Ramos (cell line): ENCODE data around the gene MYO9A.

Experiments
- in situ Hi-C: fragments of 300-500 bp; cut with MboI; formaldehyde crosslinking; loops from one replicate; pipeline ENCODE4 v1.14.3; 2022; ENCODE audit warnings: low sequenced_read_pairs; ENCODE audit not compliant: unreplicated experiment

MYO9A gene

GRCh38 chr15:71798641-71799040, 319.3 kb downstream of the MYO9A start:
- in situ Hi-C loops = no loop called here

DNA sequence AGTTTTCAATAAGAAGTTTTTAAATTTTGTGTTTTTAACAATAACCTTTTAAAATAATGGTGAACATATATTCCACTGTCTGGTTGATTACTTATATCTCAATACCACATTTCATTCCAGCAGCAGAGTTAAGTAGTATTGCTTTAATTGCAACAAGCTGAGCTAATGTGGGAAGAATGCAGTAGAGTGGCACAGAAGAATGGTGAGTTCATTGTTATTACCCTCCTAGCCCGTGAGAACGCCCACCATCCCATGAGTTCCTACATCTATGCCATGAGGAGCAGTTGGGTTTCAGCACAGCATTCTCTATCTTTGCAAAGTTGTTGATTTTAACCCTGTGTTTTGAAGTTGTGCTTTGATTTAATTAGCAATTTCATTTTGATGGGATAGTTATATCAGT, 325.4 kb downstream of the MYO9A start:
- in situ Hi-C loops = no loop called here

- in situ Hi-C loops = no loop called here
Measured at GRCh38 chr15:71791975-71792374, 326.0 kb downstream of the MYO9A start.

- in situ Hi-C loops = no loop called here
Measured at GRCh38 chr15:71790081-71790480, 327.9 kb downstream of the MYO9A start.

DNA sequence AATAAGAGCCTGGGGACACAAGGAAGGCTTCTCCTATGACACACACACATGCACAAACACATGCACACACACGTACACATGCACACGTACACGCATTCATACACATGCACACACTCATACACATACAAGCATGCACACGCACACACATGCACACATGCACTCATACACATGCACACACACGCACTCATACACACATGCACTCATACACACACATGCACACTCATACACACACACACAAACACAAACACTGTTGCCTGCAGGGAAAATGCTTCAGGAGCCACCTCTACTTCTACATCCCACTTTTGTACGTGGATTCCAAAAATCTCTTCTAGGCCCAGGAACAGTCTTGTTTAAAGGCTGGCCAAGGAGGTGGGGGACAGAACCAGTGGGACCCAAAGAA, 328.3 kb downstream of the MYO9A start:
- in situ Hi-C loops = loop anchor here (10.0 kb wide), 1 partner anchor 365 kb away; no protein-coding TSS in a partner anchor

- in situ Hi-C loops = loop anchor here (10.0 kb wide), 1 partner anchor 366 kb away; no protein-coding TSS in a partner anchor
Measured at GRCh38 chr15:71788646-71789579, 329.0 kb downstream of the MYO9A start.

GRCh38 chr15:71786673-71787072, 331.3 kb downstream of the MYO9A start:
- in situ Hi-C loops = loop anchor here (10.0 kb wide), 1 partner anchor 368 kb away; no protein-coding TSS in a partner anchor

- in situ Hi-C loops = loop anchor here (10.0 kb wide), 1 partner anchor 369 kb away; no protein-coding TSS in a partner anchor
Measured at GRCh38 chr15:71785996-71786395, 332.0 kb downstream of the MYO9A start.

DNA sequence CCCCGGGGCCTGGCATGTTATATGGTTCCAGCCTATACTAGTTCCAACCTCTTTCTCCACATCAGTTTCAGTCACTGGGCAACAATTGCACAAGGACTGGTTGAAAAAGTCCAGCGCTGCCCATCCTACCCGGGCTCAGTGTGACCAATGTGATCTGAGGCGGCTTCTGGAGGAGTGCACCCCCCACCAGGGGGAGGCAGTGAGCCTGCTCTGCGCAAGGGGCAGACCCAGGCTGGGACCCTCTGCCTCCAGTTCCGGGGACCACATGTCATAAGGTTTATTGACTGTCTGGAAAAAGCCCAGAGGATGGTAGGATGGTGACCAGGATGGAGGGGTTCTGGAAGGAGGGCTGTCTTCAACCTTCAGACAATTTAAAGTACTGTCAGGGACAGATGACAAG, 333.2 kb downstream of the MYO9A start:
- in situ Hi-C loops = loop anchor here (10.0 kb wide), 1 partner anchor 370 kb away; no protein-coding TSS in a partner anchor

DNA sequence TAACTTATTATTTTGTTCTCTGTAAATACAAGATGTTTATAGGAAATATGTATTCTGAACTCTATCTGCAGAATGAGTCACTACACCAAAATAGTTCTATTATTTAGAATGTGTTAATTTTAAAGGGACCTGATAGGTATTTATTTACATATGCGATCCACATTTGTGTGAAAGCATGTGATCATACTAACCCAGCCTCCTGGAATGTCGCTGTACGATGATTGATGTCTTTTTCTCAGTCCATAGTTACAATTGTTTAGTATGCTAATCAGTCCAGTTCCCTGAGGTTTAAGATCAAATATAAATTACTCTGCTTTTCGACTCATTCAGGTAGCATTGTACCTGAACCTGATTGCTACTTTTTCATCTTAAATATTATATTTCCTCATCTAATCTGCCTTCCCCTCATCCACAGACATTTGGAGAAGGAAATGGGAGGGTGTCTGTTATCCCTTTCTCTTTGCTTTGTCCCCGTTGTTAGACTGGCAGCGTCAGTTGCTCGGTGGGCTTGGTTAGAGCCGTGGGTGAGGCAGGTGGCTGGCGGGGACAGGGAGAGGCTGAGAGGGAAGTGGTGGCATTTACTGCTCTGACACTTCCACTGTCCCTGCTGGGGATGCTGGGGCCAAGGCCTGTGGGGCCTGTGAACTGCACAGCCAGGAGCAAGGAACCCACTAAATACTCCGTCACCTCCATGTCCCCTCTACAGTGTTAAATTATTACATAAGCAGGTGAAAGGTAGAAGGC, 335.4 kb downstream of the MYO9A start:
- in situ Hi-C loops = loop anchor here (10.0 kb wide), 1 partner anchor 372 kb away; no protein-coding TSS in a partner anchor

- in situ Hi-C loops = loop anchor here (10.0 kb wide), 1 partner anchor 373 kb away; no protein-coding TSS in a partner anchor
Measured at GRCh38 chr15:71781965-71782265, 336.0 kb downstream of the MYO9A start.

GRCh38 chr15:71781179-71781964, 336.6 kb downstream of the MYO9A start:
- in situ Hi-C loops = loop anchor here (10.0 kb wide), 1 partner anchor 373 kb away; no protein-coding TSS in a partner anchor

- in situ Hi-C loops = loop anchor here (10.0 kb wide), 1 partner anchor 374 kb away; no protein-coding TSS in a partner anchor
Measured at GRCh38 chr15:71780115-71780976, 337.6 kb downstream of the MYO9A start.

DNA sequence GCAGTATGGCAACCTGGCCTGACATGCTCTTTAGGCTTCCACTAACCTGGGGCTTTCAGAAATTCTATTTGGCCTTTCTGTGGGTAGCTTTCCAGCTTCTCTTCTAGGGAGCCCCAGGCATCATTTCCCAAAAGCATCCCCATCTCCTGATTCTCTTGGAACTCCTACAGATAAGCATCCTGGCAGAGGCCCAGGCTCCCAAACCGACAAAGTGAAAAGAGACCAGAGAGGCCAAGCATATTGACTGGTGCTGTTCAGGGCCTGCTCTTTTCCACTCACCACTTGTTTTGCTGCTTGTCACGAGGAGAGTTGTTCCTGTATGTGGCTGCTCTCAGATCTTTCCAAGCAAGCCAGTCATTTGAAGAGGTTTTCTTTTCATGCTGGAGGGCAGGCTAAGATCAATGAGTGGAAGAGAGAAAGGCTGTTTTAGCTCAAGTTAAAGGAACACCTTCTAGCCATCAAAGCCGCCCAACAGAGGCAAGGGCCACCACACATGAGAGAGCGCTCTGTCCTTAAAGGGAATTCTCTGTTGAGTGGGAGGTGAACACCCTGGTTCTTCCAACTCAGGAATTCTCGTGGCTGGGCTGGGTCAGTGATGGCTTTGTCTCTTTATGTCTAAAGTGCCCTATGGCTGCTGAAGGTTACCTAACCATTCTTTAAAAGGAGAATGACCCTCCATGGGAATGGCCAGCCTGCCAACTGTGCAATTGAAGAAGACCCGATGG, 338.7 kb downstream of the MYO9A start:
- in situ Hi-C loops = no loop called here

DNA sequence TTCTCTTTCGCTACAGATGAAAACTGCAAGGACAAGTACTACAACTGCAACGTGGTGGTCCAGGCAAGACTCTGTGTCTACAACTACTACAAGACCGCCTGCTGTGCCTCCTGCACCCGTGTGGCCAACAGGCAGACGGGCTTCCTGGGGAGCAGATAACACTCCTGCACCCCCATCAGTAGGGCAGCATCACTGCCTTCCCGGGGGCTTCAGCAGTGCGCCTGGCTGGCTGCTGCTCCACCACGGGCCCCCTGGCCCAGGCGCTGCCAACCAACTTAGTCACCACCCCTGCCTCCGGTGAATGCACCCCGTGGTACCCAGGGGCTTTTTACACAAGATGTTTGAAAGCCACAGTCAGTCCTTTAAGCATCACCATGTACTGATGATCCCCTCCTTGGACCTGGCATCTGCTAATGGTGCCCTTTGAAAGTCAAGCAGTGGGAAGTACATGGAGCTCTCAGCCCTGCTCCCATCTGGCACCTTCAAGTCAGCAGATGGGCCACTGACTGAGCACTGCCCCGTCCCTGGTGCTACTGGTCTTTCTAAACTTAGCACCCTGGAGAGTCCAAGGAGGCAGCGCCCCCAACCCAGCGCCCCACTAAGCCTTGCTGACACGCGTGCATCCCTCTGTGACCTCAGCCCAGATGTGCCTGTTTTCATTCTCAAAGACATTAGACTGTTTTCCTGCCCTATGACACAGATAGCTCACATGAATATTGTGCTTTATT, 340.6 kb downstream of the MYO9A start:
- in situ Hi-C loops = no loop called here

DNA sequence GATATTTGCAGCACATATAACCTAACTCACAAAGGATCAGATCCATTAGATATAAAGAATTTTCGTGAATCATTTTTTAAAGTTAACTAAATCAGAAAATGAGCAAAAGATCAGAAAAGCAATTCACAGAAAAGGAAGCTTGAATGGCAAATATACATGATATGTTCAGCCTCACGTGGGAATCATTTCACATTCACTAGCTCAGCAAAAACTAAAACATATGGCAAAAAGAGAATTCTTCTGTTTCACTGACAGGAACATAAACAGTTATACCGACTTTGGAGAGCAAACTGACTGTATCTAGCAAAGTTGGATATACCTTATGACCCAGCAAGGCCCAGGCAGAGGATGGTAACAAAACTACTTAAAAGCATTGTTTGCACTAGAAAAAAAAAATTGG, 341.6 kb downstream of the MYO9A start:
- in situ Hi-C loops = no loop called here

DNA sequence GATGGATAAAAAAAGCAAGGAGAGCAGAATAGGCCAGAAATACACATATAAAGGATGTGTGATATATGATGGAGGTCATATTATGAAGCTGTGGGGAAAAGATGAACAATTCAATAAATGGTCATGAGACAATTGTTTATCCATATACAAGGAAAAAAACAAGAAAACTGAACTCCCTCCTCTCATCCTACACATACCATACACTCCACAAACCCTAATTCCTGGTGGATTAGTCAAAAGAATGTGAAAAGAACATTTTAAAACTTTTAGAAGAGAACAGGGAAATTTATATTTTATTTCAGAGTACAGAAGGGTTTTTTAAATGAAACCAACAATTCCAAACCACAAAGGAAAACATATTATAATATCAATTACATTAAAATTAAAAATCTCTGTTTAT, 342.1 kb downstream of the MYO9A start:
- in situ Hi-C loops = no loop called here
